Muscle layer of duodenum (tissue), 2 donors: ENCODE results near the gene CNTNAP2.

ENCODE experiments used
- H3K27ac ChIP-seq: one replicate; pipeline ENCODE4 v1.7.0; 2013; ENCODE audit warnings: mild to moderate bottlenecking, low read length
- H3K27me3 ChIP-seq: one replicate; pipeline ENCODE4 v1.7.0; 2013; ENCODE audit warnings: low read depth, mild to moderate bottlenecking, control low read depth, low read length
- H3K36me3 ChIP-seq, 2 donors: one replicate each; pipeline ENCODE4 v1.7.0; 2013; ENCODE audit warnings: low read length in 2 of 2, control low read depth in 1 of 2, mild to moderate bottlenecking in 1 of 2; ENCODE audit not compliant: insufficient read depth in 2 of 2, control insufficient read depth in 1 of 2
- H3K4me1 ChIP-seq, 2 donors: one replicate each; pipeline ENCODE4 v1.7.0; 2013; ENCODE audit warnings: low read length in 2 of 2, mild to moderate bottlenecking in 2 of 2, control low read depth in 1 of 2, moderate library complexity in 1 of 2; ENCODE audit not compliant: insufficient read depth in 2 of 2, control insufficient read depth in 1 of 2
- H3K4me3 ChIP-seq, 2 donors: one replicate each; pipeline ENCODE4 v1.7.0; 2013; ENCODE audit warnings: low read length in 2 of 2, low read depth in 1 of 2, mild to moderate bottlenecking in 1 of 2
- H3K9me3 ChIP-seq, 2 donors: one replicate each; pipeline ENCODE4 v1.7.0; 2013; ENCODE audit warnings: low read length in 2 of 2, control low read depth in 1 of 2, mild to moderate bottlenecking in 1 of 2; ENCODE audit not compliant: control insufficient read depth in 1 of 2
- donor health status: healthy.

The CNTNAP2 gene

GRCh38 chr7:148017126-148017525, 1900.5 kb downstream of the CNTNAP2 start:
- Histone ChIP-seq H3K4me1 (no peaks in the 10 kb centered on the region), H3K36me3 (no peaks in the 10 kb centered on the region)

DNA sequence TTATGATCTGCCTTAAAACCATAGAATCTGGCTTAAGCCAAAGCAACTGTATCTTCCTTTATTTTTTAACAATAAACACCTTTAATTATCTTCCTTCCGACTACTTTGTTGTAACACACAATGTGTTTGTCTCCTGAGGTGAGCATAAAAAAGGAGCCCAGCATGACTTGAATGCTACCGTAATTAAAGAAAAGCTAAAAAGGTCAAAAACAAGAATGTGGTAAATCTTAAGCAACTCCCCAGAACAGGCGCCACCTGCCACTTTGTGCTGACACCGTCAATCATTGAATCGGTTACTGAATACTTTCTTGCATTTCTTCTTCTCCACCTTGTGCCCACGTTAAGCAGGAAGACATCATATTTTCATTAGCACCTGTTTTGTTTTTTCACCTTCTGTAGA, 1904.1 kb downstream of the CNTNAP2 start:
- no peak overlapping the region for H3K27ac ChIP-seq
- no peaks in the 10 kb centered on the region for H3K9me3 ChIP-seq
- H3K4me3 ChIP-seq: no peak overlapping the region
- H3K27me3 ChIP-seq: no peaks in the 10 kb centered on the region
- H3K4me1 ChIP-seq: no peaks in the 10 kb centered on the region
- no peaks in the 10 kb centered on the region for H3K36me3 ChIP-seq

More at GRCh38 chr7:148017126-148017525, 1900.5 kb downstream of the CNTNAP2 start:
- Histone ChIP-seq H3K27ac (no peak overlapping the region), H3K27me3 (no peaks in the 10 kb centered on the region), H3K9me3 (no peaks in the 10 kb centered on the region), H3K4me3 (no peak overlapping the region)

DNA sequence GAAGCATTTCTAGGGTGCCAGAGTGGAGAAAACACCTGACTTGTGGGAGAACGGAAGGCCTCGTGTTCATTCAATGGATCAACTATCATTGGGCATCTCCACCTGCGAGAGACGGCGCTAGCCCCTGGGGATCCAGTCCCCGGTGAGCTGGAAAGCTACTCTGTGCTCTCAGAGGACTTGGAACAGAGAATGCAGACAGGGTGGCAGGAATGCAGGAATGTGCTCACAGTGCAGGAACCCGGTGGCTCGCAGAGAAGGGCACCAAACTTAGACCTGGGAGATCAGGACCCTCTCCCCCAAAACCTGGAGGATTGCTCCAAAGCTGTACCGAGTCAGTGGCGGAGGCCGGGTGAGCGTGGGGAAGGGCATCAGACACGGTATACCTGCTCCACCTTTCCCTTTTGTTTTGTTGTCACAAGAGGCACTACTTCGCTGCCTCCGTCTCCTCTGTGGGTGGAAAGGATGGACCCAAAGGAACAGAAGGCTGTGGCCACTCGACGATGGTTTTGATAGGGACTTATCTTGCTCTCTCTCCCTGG, 1905.0 kb downstream of the CNTNAP2 start:
- no peaks in the 10 kb centered on the region for H3K27me3 ChIP-seq

DNA sequence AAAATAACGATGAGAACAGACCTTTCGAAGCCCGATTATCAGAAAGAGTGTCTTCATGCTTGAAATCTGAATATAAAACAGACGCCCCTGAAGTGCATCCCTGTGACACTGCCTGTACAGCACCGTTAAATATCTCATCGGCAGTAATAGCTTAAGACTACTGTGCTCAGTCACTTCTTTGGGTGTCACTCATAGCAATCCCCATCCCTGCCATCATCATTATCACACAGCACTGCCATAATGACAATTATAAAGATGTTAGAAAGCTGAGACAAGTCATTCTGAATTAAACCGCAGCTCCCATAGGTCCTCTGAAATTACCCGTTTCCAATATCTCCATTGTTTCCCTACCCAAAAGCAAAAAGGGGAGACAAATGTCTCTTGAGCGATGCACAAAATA, 1906.2 kb downstream of the CNTNAP2 start:
- Histone ChIP-seq H3K9me3 (no peaks in the 10 kb centered on the region), H3K36me3 (no peaks in the 10 kb centered on the region), H3K4me3 (no peak overlapping the region), H3K27me3 (no peaks in the 10 kb centered on the region), H3K4me1 (no peaks in the 10 kb centered on the region), H3K27ac (no peak overlapping the region)

More for the DNA sequence above, 1905.0 kb downstream of the CNTNAP2 start:
- Histone ChIP-seq H3K4me1 (no peaks in the 10 kb centered on the region), H3K9me3 (no peaks in the 10 kb centered on the region), H3K36me3 (no peaks in the 10 kb centered on the region), H3K4me3 (no peak overlapping the region), H3K27ac (no peak overlapping the region)

- no peaks in the 10 kb centered on the region for H3K9me3 ChIP-seq
- H3K4me1 ChIP-seq: no peaks in the 10 kb centered on the region
- H3K36me3 ChIP-seq: no peaks in the 10 kb centered on the region
- H3K4me3 ChIP-seq: no peak overlapping the region
- H3K27ac ChIP-seq: no peak overlapping the region
- no peaks in the 10 kb centered on the region for H3K27me3 ChIP-seq
Observed at GRCh38 chr7:148026713-148027112, 1910.1 kb downstream of the CNTNAP2 start.

- H3K9me3 ChIP-seq: no peaks in the 10 kb centered on the region
- no peaks in the 10 kb centered on the region for H3K4me1 ChIP-seq
- no peaks in the 10 kb centered on the region for H3K36me3 ChIP-seq
- no peak overlapping the region for H3K4me3 ChIP-seq
- no peak overlapping the region for H3K27ac ChIP-seq
- no peaks in the 10 kb centered on the region for H3K27me3 ChIP-seq
Observed at GRCh38 chr7:148028165-148028564, 1911.6 kb downstream of the CNTNAP2 start.

DNA sequence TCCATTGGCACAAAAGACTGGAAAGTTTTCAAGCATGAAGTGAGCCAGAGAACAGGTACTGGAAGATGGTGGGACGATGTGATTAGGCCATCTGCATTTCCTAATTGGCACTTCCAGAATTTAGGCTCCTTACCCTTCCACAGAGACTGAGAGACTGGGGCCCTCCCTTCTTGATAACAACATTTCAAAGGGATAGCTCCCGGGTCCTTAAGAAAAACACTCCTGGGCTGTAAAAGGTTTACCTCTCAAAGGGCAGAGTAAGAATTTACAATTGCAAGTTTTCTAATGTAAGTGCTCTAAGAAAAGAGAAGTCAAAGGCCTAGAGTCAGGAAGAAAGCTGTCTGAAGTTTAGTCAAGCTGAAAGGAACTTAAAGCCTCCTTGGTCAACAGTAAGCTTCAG, 1914.4 kb downstream of the CNTNAP2 start:
- H3K27ac ChIP-seq: no peak overlapping the region
- peaks cover 0 to 2% of the 10 kb centered on the region in 2 donors for H3K9me3 ChIP-seq
- H3K27me3 ChIP-seq: no peaks in the 10 kb centered on the region
- H3K4me3 ChIP-seq: no peak overlapping the region
- H3K4me1 ChIP-seq: no peaks in the 10 kb centered on the region
- no peaks in the 10 kb centered on the region for H3K36me3 ChIP-seq

DNA sequence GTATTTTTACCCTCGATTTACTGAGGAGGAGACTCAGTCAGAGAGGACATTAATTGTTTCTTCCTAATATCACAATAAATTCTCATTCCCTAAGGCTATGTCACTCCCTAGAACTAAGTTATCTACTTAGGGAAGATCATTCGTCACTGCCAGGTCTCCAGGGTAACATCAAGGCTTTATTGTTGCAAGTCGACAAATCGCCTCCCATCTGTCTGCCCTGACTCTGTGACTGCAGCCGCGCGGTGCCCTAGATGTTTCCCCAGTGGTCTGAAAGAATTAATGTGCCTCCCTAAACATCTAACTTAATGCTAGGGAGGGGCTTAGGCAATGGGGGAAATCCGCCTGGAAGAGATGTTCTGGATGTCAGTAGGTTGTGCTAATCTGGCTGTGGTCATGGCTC, 1915.2 kb downstream of the CNTNAP2 start:
- no peak overlapping the region for H3K27ac ChIP-seq

GRCh38 chr7:148035950-148036349, 1919.3 kb downstream of the CNTNAP2 start:
- H3K27ac ChIP-seq: no peak overlapping the region
- peaks cover 0 to 2% of the 10 kb centered on the region in 2 donors for H3K9me3 ChIP-seq
- H3K27me3 ChIP-seq: no peaks in the 10 kb centered on the region
- H3K36me3 ChIP-seq: no peaks in the 10 kb centered on the region
- no peak overlapping the region for H3K4me3 ChIP-seq
- no peaks in the 10 kb centered on the region for H3K4me1 ChIP-seq

More for the DNA sequence above, 1915.2 kb downstream of the CNTNAP2 start:
- Histone ChIP-seq H3K27me3 (no peaks in the 10 kb centered on the region), H3K36me3 (no peaks in the 10 kb centered on the region), H3K9me3 (peaks cover 0 to 2% of the 10 kb centered on the region in 2 donors), H3K4me3 (no peak overlapping the region), H3K4me1 (no peaks in the 10 kb centered on the region)

GRCh38 chr7:148037044-148037443, 1920.4 kb downstream of the CNTNAP2 start:
- no peak overlapping the region for H3K4me3 ChIP-seq
- no peaks in the 10 kb centered on the region for H3K4me1 ChIP-seq
- no peak overlapping the region for H3K27ac ChIP-seq
- no peaks in the 10 kb centered on the region for H3K36me3 ChIP-seq
- H3K27me3 ChIP-seq: no peaks in the 10 kb centered on the region
- peaks cover 0 to 2% of the 10 kb centered on the region in 2 donors for H3K9me3 ChIP-seq

GRCh38 chr7:148041156-148041555, 1924.6 kb downstream of the CNTNAP2 start:
- no peaks in the 10 kb centered on the region for H3K36me3 ChIP-seq
- H3K9me3 ChIP-seq: no peaks in the 10 kb centered on the region
- H3K4me3 ChIP-seq: no peak overlapping the region
- H3K27ac ChIP-seq: no peak overlapping the region
- no peaks in the 10 kb centered on the region for H3K4me1 ChIP-seq
- H3K27me3 ChIP-seq: no peaks in the 10 kb centered on the region

GRCh38 chr7:148042935-148043631, 1926.5 kb downstream of the CNTNAP2 start:
- H3K36me3 ChIP-seq: no peaks in the 10 kb centered on the region
- no peak overlapping the region for H3K27ac ChIP-seq
- H3K27me3 ChIP-seq: no peaks in the 10 kb centered on the region
- no peak overlapping the region for H3K4me3 ChIP-seq
- H3K9me3 ChIP-seq: no peaks in the 10 kb centered on the region
- no peaks in the 10 kb centered on the region for H3K4me1 ChIP-seq
